ENCODE measurements around the gene TGM3.

GRCh38 chr20:2248837-2249236 is 47.0 kb upstream of the TGM3 start:
- no peak for TF ChIP-seq CTCF (IDR thresholded peaks at IDR 0.05)
- TF ChIP-seq PREB (CRISPR knock-in tag; IDR thresholded peaks at IDR 0.05; ENCODE audit: borderline replicate concordance) = no peak
- no peak for TF ChIP-seq E2F4 (CRISPR knock-in tag; IDR thresholded peaks at IDR 0.05; ENCODE audit: borderline replicate concordance, low read depth)
- TF ChIP-seq ZBTB21 (CRISPR knock-in tag; IDR thresholded peaks at IDR 0.05; ENCODE audit: borderline replicate concordance) = no peak
- TF ChIP-seq TEAD1 (CRISPR knock-in tag; IDR thresholded peaks at IDR 0.05) = no peak
- TF ChIP-seq CBFB (CRISPR knock-in tag; IDR thresholded peaks at IDR 0.05; ENCODE audit: low read depth) = no peak
- TF ChIP-seq AFF4 (CRISPR knock-in tag; IDR thresholded peaks at IDR 0.05; ENCODE audit: borderline replicate concordance) = no peak
- no peak for TF ChIP-seq ZNF138 (CRISPR knock-in tag; conservative IDR thresholded peaks at IDR 0.05)
- TF ChIP-seq ZNF425 (CRISPR knock-in tag; conservative IDR thresholded peaks at IDR 0.05) = no peak
- no peak for TF ChIP-seq ZBTB43 (CRISPR knock-in tag; IDR thresholded peaks at IDR 0.05)
- no peak for TF ChIP-seq GABPB1 (CRISPR knock-in tag; IDR thresholded peaks at IDR 0.05)
- no peak for TF ChIP-seq SMAD4 (CRISPR knock-in tag; IDR thresholded peaks at IDR 0.05)
- no peak for TF ChIP-seq HMGXB4 (CRISPR knock-in tag; IDR thresholded peaks at IDR 0.05)
